ENCODE results near the gene ZFP36L1. TPM values are rescaled to one million over a fixed set of nuclear protein-coding genes. Genes with fewer than 3 reads are reported as not detected.

ZFP36L1 gene
- total RNA-seq, result 100 to 1,000 TPM; 103 to 107 TPM

GRCh38 chr14:68792979-68793733, at the start of gene ZFP36L1:
TSS of gene ZFP36L1 (minus strand) at chr14:68793067. CDS start at chr14:68792938, 129 bp downstream.
- Mint-ChIP-seq H3K4me3 (peak within 1 kb of the TSS; percentile 89), H3K36me3 (peaks cover 55% of the 10 kb centered on the region), H3K27ac (peak within 1 kb of the TSS; percentile 99), H3K27me3 (no peaks in the 10 kb centered on the region), H3K9me3 (no peaks in the 10 kb centered on the region), H3K4me1 (ENCODE audit: low read depth) (peaks cover 42% of the 10 kb centered on the region)
- intact Hi-C loops (cut with micrococcal nuclease), result loop anchor here (1.0 to 10.0 kb wide), 5 partner anchors 108 to 1428 kb away; partner anchors contain the start of genes EIF2S1 and SUSD6
- ChIA-PET CTCF (interaction anchor here (5.0 to 11.0 kb wide), 2 partner anchors 13 to 23 kb away, joined by 52 to 218 read pairs; no protein-coding TSS in a partner anchor), POLR2A (interaction anchor here (0.6 to 7.1 kb wide), 17 partner anchors 12 to 849 kb away, joined by 3 to 163 read pairs (median 3); no protein-coding TSS in a partner anchor)
- DNase-seq, result peak; percentile 92

GRCh38 chr14:68842298-68842697, 49.4 kb upstream of the ZFP36L1 start:
- H3K4me1 Mint-ChIP-seq (ENCODE audit: low read depth), result peaks cover 19% of the 10 kb centered on the region
- CTCF ChIA-PET, result interaction anchor here (0.8 to 4.2 kb wide), 4 partner anchors 21 to 908 kb away, joined by 4 to 107 read pairs (median 18); no protein-coding TSS in a partner anchor
- no peaks in the 10 kb centered on the region for H3K9me3 Mint-ChIP-seq
- peaks cover 2% of the 10 kb centered on the region for H3K27me3 Mint-ChIP-seq
- no peaks in the 10 kb centered on the region for H3K36me3 Mint-ChIP-seq
- no peak for DNase-seq
- no peak overlapping the region for H3K27ac Mint-ChIP-seq
- intact Hi-C loops (cut with micrococcal nuclease), result no loop called here
- POLR2A ChIA-PET, result no interaction called here
- H3K4me3 Mint-ChIP-seq, result no peak overlapping the region

- Mint-ChIP-seq H3K27ac (no peak overlapping the region), H3K9me3 (peaks cover 8% of the 10 kb centered on the region), H3K4me3 (no peak overlapping the region), H3K36me3 (peaks cover 2% of the 10 kb centered on the region), H3K27me3 (peaks cover 2% of the 10 kb centered on the region), H3K4me1 (ENCODE audit: low read depth) (peaks cover 19% of the 10 kb centered on the region)
- POLR2A ChIA-PET, result no interaction called here
- CTCF ChIA-PET, result interaction anchor here (4.1 to 4.2 kb wide), 2 partner anchors 20 to 592 kb away, joined by 32 to 107 read pairs; no protein-coding TSS in a partner anchor
- no peak for DNase-seq
- intact Hi-C loops (cut with micrococcal nuclease), result no loop called here
Measured at GRCh38 chr14:68841016-68841809, 48.3 kb upstream of the ZFP36L1 start.

- Mint-ChIP-seq H3K4me3 (no peak overlapping the region), H3K9me3 (peaks cover 15% of the 10 kb centered on the region), H3K36me3 (peaks cover 8% of the 10 kb centered on the region), H3K27me3 (peaks cover 2% of the 10 kb centered on the region), H3K4me1 (ENCODE audit: low read depth) (peaks cover 19% of the 10 kb centered on the region), H3K27ac (peak overlapping the region; percentile 54)
- intact Hi-C loops (cut with micrococcal nuclease), result loop anchor here (1.0 kb wide), 1 partner anchor 19 kb away; no protein-coding TSS in a partner anchor
- POLR2A ChIA-PET, result no interaction called here
- DNase-seq, result no peak
- CTCF ChIA-PET, result no interaction called here
Measured at GRCh38 chr14:68840454-68840853, 47.6 kb upstream of the ZFP36L1 start.

GRCh38 chr14:68836082-68836481, 43.2 kb upstream of the ZFP36L1 start:
- Mint-ChIP-seq H3K36me3 (peaks cover 8% of the 10 kb centered on the region), H3K27me3 (no peaks in the 10 kb centered on the region), H3K4me1 (ENCODE audit: low read depth) (peaks cover 6% of the 10 kb centered on the region), H3K9me3 (peaks cover 23% of the 10 kb centered on the region), H3K27ac (no peak overlapping the region), H3K4me3 (no peak overlapping the region)
- intact Hi-C loops (cut with micrococcal nuclease), result no loop called here
- CTCF ChIA-PET, result no interaction called here
- POLR2A ChIA-PET, result no interaction called here
- no peak for DNase-seq

GRCh38 chr14:68834816-68835215, 41.9 kb upstream of the ZFP36L1 start:
- Mint-ChIP-seq H3K27me3 (no peaks in the 10 kb centered on the region), H3K27ac (no peak overlapping the region), H3K36me3 (peaks cover 8% of the 10 kb centered on the region), H3K4me1 (ENCODE audit: low read depth) (no peaks in the 10 kb centered on the region), H3K9me3 (peaks cover 23% of the 10 kb centered on the region), H3K4me3 (no peak overlapping the region)
- CTCF ChIA-PET, result interaction anchor here (0.7 to 1.3 kb wide), 2 partner anchors 9 to 497 kb away, joined by 3 to 5 read pairs; no protein-coding TSS in a partner anchor
- DNase-seq, result no peak
- POLR2A ChIA-PET, result no interaction called here
- intact Hi-C loops (cut with micrococcal nuclease), result no loop called here

- intact Hi-C loops (cut with micrococcal nuclease), result no loop called here
- H3K36me3 Mint-ChIP-seq, result no peaks in the 10 kb centered on the region
- no peaks in the 10 kb centered on the region for H3K27me3 Mint-ChIP-seq
- H3K4me1 Mint-ChIP-seq (ENCODE audit: low read depth), result peaks cover 1% of the 10 kb centered on the region
- peaks cover 5% of the 10 kb centered on the region for H3K9me3 Mint-ChIP-seq
- ChIA-PET POLR2A (no interaction called here), CTCF (interaction anchor here (1.2 to 2.9 kb wide), 2 partner anchors 15 to 895 kb away, joined by 3 to 18 read pairs; no protein-coding TSS in a partner anchor)
- DNase-seq, result no peak
- no peak overlapping the region for H3K4me3 Mint-ChIP-seq
- H3K27ac Mint-ChIP-seq, result no peak overlapping the region
Measured at GRCh38 chr14:68828698-68829097, 35.8 kb upstream of the ZFP36L1 start.

- ChIA-PET CTCF (interaction anchor here (0.6 to 12.0 kb wide), 15 partner anchors 12 to 943 kb away, joined by 3 to 107 read pairs (median 4); no protein-coding TSS in a partner anchor), POLR2A (no interaction called here)
- Mint-ChIP-seq H3K9me3 (no peaks in the 10 kb centered on the region), H3K4me1 (ENCODE audit: low read depth) (peaks cover 15% of the 10 kb centered on the region), H3K4me3 (no peak overlapping the region), H3K27me3 (no peaks in the 10 kb centered on the region), H3K27ac (no peak overlapping the region), H3K36me3 (no peaks in the 10 kb centered on the region)
- DNase-seq, result no peak
- intact Hi-C loops (cut with micrococcal nuclease), result no loop called here
Measured at GRCh38 chr14:68825729-68826128, 32.9 kb upstream of the ZFP36L1 start.

GRCh38 chr14:68824517-68825347, 31.9 kb upstream of the ZFP36L1 start:
- Mint-ChIP-seq H3K36me3 (no peaks in the 10 kb centered on the region), H3K9me3 (no peaks in the 10 kb centered on the region), H3K27ac (no peak overlapping the region), H3K4me1 (ENCODE audit: low read depth) (peaks cover 25% of the 10 kb centered on the region), H3K4me3 (no peak overlapping the region), H3K27me3 (no peaks in the 10 kb centered on the region)
- peak; percentile 66 for DNase-seq
- CTCF ChIA-PET, result interaction anchor here (0.5 to 12.0 kb wide), 28 partner anchors 9 to 1290 kb away, joined by 3 to 107 read pairs (median 3); no protein-coding TSS in a partner anchor
- POLR2A ChIA-PET, result no interaction called here
- intact Hi-C loops (cut with micrococcal nuclease), result no loop called here

GRCh38 chr14:68824207-68824516, 31.3 kb upstream of the ZFP36L1 start:
- no peak for DNase-seq
- intact Hi-C loops (cut with micrococcal nuclease), result no loop called here
- H3K27me3 Mint-ChIP-seq, result no peaks in the 10 kb centered on the region
- H3K27ac Mint-ChIP-seq, result no peak overlapping the region
- no peaks in the 10 kb centered on the region for H3K9me3 Mint-ChIP-seq
- ChIA-PET POLR2A (no interaction called here), CTCF (interaction anchor here (0.6 to 12.0 kb wide), 10 partner anchors 19 to 1289 kb away, joined by 3 to 107 read pairs (median 4); no protein-coding TSS in a partner anchor)
- H3K36me3 Mint-ChIP-seq, result no peaks in the 10 kb centered on the region
- H3K4me3 Mint-ChIP-seq, result no peak overlapping the region
- peaks cover 31% of the 10 kb centered on the region for H3K4me1 Mint-ChIP-seq (ENCODE audit: low read depth)

- Mint-ChIP-seq H3K27me3 (no peaks in the 10 kb centered on the region), H3K4me3 (no peak overlapping the region), H3K9me3 (no peaks in the 10 kb centered on the region), H3K36me3 (no peaks in the 10 kb centered on the region), H3K4me1 (ENCODE audit: low read depth) (peaks cover 34% of the 10 kb centered on the region), H3K27ac (peak overlapping the region; percentile 16)
- ChIA-PET POLR2A (interaction anchor here (1.9 kb wide), 1 partner anchor 28 kb away, joined by 5 read pairs; no protein-coding TSS in a partner anchor), CTCF (interaction anchor here (0.6 to 12.0 kb wide), 11 partner anchors 9 to 985 kb away, joined by 3 to 107 read pairs (median 4); no protein-coding TSS in a partner anchor)
- DNase-seq, result no peak
- intact Hi-C loops (cut with micrococcal nuclease), result no loop called here
Measured at GRCh38 chr14:68823434-68824206, 30.8 kb upstream of the ZFP36L1 start.

Measured in activated CD4-positive, alpha-beta memory T cell treated with anti-CD3 and anti-CD28 coated beads for 36 hours (primary cell).